OCI-LY7 (cell line): ENCODE measurements around the gene QSER1.

Source experiments
- EZH2phosphoT487 ChIP-seq: fragments of 200-600 bp; sonication (generic); IDR thresholded peaks from 2 replicates; pipeline ENCODE4 v1.6.1; 2018; ENCODE audit warnings: low read depth, borderline replicate concordance, mild to moderate bottlenecking, mixed run types, antibody characterized with exemption, low read length, moderate library complexity, mixed read lengths
- TF ChIP-seq, protein P1 (sequence below): fragments of 200-600 bp; sonication (generic); conservative IDR thresholded peaks from 2 replicates; pipeline ENCODE4 v1.5.1; 2014; ENCODE audit warnings: mild to moderate bottlenecking, antibody characterized with exemption, low read length, moderate library complexity, mixed read lengths

DNA sequence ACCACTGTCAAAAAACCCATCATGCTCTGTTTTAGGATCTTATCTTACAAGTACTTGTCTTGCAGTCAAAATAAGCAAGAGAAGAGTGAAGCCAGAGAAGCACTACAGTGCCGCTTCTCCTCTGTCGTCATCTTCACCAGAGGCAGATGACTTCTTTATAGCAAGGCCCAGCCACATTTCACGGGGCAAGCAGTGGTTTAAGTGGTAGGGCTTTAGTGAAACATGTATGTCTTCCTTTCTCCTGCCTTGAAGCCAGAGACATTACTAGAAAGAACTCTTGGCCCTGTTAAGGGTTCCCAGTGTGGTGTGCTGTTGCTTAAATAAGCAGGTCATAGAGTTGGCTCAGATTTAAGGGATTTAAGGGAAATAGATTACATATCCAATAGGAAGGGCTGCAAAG lies 80.2 kb downstream of the QSER1 start:
- TF ChIP-seq, protein P1, sequence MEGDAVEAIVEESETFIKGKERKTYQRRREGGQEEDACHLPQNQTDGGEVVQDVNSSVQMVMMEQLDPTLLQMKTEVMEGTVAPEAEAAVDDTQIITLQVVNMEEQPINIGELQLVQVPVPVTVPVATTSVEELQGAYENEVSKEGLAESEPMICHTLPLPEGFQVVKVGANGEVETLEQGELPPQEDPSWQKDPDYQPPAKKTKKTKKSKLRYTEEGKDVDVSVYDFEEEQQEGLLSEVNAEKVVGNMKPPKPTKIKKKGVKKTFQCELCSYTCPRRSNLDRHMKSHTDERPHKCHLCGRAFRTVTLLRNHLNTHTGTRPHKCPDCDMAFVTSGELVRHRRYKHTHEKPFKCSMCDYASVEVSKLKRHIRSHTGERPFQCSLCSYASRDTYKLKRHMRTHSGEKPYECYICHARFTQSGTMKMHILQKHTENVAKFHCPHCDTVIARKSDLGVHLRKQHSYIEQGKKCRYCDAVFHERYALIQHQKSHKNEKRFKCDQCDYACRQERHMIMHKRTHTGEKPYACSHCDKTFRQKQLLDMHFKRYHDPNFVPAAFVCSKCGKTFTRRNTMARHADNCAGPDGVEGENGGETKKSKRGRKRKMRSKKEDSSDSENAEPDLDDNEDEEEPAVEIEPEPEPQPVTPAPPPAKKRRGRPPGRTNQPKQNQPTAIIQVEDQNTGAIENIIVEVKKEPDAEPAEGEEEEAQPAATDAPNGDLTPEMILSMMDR: no peak
- no peak for TF ChIP-seq EZH2phosphoT487
